ENCODE data around the gene RAPGEF1. TPM values are rescaled to one million over a fixed set of nuclear protein-coding genes. Genes with fewer than 3 reads are reported as not detected.

Gene RAPGEF1
- total and polyA plus RNA-seq, 7 donors, result 14.4 to 58.2 (median 45.3) TPM

- Histone ChIP-seq H3K36me3 (peaks cover 12 to 75% (median 38%) of the 10 kb centered on the region in 4 donors), H3K27ac (no peak overlapping the region), H3K9me3 (no peaks in the 10 kb centered on the region), H3K4me3 (no peak overlapping the region), H3K4me1 (peaks cover 0 to 13% (median 0%) of the 10 kb centered on the region in 4 donors), H3K27me3 (no peaks in the 10 kb centered on the region)
- intact Hi-C loops (cut with DNase I), result no loop called here
- DNase-seq, result no peak
- TF ChIP-seq POLR2AphosphoS5 (IDR thresholded peaks at IDR 0.05), result no peak
- WGBS, 2 donors, result 97% methylated on average over 16 of the region's 16 CpGs
Measured at GRCh38 chr9:131618785-131619184, 121.1 kb downstream of the RAPGEF1 start.

- WGBS, 2 donors, result 51 to 65% methylated on average over 2 of the region's 2 CpGs
Measured at GRCh38 chr9:131618071-131618479, 121.8 kb downstream of the RAPGEF1 start.

GRCh38 chr9:131617611-131618010 is 122.3 kb downstream of the RAPGEF1 start:
- WGBS, 2 donors, result 93 to 94% methylated on average over 5 of the region's 5 CpGs
- Histone ChIP-seq H3K4me1 (peaks cover 0 to 13% (median 0%) of the 10 kb centered on the region in 4 donors), H3K36me3 (peaks cover 12 to 64% (median 41%) of the 10 kb centered on the region in 4 donors), H3K4me3 (no peak overlapping the region), H3K9me3 (no peaks in the 10 kb centered on the region), H3K27me3 (no peaks in the 10 kb centered on the region), H3K27ac (no peak overlapping the region)
- no peak for DNase-seq
- intact Hi-C loops (cut with DNase I), result no loop called here
- TF ChIP-seq CTCF (IDR thresholded peaks at IDR 0.05) (no peak), POLR2A (IDR thresholded peaks at IDR 0.05) (no peak), EP300 (IDR thresholded peaks at IDR 0.05) (no peak), POLR2AphosphoS5 (IDR thresholded peaks at IDR 0.05) (no peak)

More at GRCh38 chr9:131618071-131618479, 121.8 kb downstream of the RAPGEF1 start:
- intact Hi-C loops (cut with DNase I), result no loop called here
- DNase-seq, result no peak
- H3K36me3 ChIP-seq, result peaks cover 12 to 68% (median 39%) of the 10 kb centered on the region in 4 donors
- no peak overlapping the region for H3K4me3 ChIP-seq
- no peak overlapping the region for H3K27ac ChIP-seq
- H3K27me3 ChIP-seq, result no peaks in the 10 kb centered on the region
- H3K9me3 ChIP-seq, result no peaks in the 10 kb centered on the region
- TF ChIP-seq CTCF (IDR thresholded peaks at IDR 0.05), result no peak
- TF ChIP-seq EP300 (IDR thresholded peaks at IDR 0.05), result no peak
- TF ChIP-seq POLR2AphosphoS5 (IDR thresholded peaks at IDR 0.05), result no peak
- no peak for TF ChIP-seq POLR2A (IDR thresholded peaks at IDR 0.05)
- H3K4me1 ChIP-seq, result peaks cover 0 to 13% (median 0%) of the 10 kb centered on the region in 4 donors

GRCh38 chr9:131616983-131617604 is 122.8 kb downstream of the RAPGEF1 start:
- H3K36me3 ChIP-seq, result peaks cover 12 to 59% (median 42%) of the 10 kb centered on the region in 4 donors
- H3K27ac ChIP-seq, result no peak overlapping the region
- H3K9me3 ChIP-seq, result no peaks in the 10 kb centered on the region
- peaks cover 0 to 13% (median 0%) of the 10 kb centered on the region in 4 donors for H3K4me1 ChIP-seq
- TF ChIP-seq CTCF (IDR thresholded peaks at IDR 0.05) (no peak), EP300 (IDR thresholded peaks at IDR 0.05) (no peak), POLR2AphosphoS5 (IDR thresholded peaks at IDR 0.05) (no peak), POLR2A (IDR thresholded peaks at IDR 0.05) (no peak)
- intact Hi-C loops (cut with DNase I), result no loop called here
- DNase-seq, result no peak
- H3K4me3 ChIP-seq, result no peak overlapping the region
- H3K27me3 ChIP-seq, result no peaks in the 10 kb centered on the region
- 82 to 90% methylated on average over 10 of the region's 10 CpGs for WGBS, 2 donors

- intact Hi-C loops (cut with DNase I), result no loop called here
- 95 to 96% methylated on average over 8 of the region's 8 CpGs for WGBS, 2 donors
- no peak for TF ChIP-seq CTCF (IDR thresholded peaks at IDR 0.05)
- TF ChIP-seq EP300 (IDR thresholded peaks at IDR 0.05), result no peak
- TF ChIP-seq POLR2A (IDR thresholded peaks at IDR 0.05), result no peak
- TF ChIP-seq POLR2AphosphoS5 (IDR thresholded peaks at IDR 0.05), result no peak
- no peak for DNase-seq
- Histone ChIP-seq H3K36me3 (peaks cover 3 to 32% (median 21%) of the 10 kb centered on the region in 4 donors), H3K9me3 (no peaks in the 10 kb centered on the region), H3K4me1 (peaks cover 0 to 30% (median 17%) of the 10 kb centered on the region in 4 donors), H3K27me3 (no peaks in the 10 kb centered on the region), H3K4me3 (no peak overlapping the region), H3K27ac (no peak overlapping the region)
Measured at GRCh38 chr9:131614340-131614915, 125.4 kb downstream of the RAPGEF1 start.

All from sigmoid colon (tissue), 7 donors.